ENCODE results near the gene SMARCD2. TPM values are rescaled to one million over a fixed set of nuclear protein-coding genes. Genes with fewer than 3 reads are reported as not detected.

SMARCD2 gene
- total and polyA plus RNA-seq, 2 of the 13 experiments (the other 11 are each of a cell fraction or from before 2014, with no cell fraction given) = 122 to 150 TPM

DNA sequence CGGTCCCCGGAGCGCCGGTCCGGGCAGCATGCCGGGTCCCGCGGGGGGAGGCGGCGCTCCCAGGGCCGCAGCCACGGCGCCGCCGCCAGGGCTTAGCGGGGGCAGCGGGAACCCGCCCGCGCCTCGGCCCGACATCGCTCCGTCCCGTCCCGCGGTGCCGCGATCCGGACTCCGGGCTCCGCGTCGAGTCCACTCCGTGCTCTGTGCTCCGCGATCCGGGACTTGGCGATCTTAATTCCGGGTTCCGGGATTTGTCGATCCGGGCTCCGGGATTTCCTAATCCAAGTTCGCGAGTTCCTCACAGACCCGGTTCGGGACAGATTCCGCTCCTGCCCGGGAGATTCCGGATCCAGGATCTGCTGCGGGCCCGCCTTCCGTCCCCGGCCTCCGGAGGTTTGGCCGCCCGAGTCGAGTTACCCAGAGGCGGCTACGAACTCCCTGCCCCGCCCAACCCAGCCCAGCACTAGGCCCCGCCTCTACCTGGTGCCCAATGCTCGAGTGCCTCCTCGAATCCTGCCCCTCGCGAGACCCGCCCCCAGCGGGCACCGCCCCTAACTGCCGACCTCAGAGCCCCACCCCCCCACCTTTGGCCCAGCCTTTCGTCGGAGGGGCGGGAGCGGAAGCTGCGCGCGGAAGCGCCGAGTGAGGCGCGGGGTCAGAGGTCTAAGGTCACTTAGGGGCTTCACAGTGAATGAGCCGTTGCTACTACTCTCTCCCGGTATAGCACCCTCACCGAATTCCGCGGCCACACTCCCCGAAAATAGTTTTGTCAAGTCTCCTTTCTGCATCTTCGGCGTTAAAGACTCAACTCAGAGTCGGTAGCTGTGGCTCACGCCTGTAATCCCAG is at the start of gene SMARCD2 (continued):
- TF ChIP-seq ZNF281 (CRISPR knock-in tag; IDR thresholded peaks at IDR 0.05; ENCODE audit: borderline replicate concordance) = peak; percentile 64
- TF ChIP-seq FOXK2 (IDR thresholded peaks at IDR 0.05) = no peak
- TF ChIP-seq NR2F1 (CRISPR knock-in tag; IDR thresholded peaks at IDR 0.05) = peak; percentile 97 to 99
- TF ChIP-seq CCDC6 (CRISPR knock-in tag; IDR thresholded peaks at IDR 0.05) = peak; percentile 74; the same call in 1 of the 2 replicates
- TF ChIP-seq ZNF574 (CRISPR knock-in tag; IDR thresholded peaks at IDR 0.05) = peak; percentile 94
- TF ChIP-seq KDM5A (IDR thresholded peaks at IDR 0.05; ENCODE audit: borderline replicate concordance, low read length) = peak; percentile 74; the same call in 1 of the 2 replicates
- TF ChIP-seq, protein P1, sequence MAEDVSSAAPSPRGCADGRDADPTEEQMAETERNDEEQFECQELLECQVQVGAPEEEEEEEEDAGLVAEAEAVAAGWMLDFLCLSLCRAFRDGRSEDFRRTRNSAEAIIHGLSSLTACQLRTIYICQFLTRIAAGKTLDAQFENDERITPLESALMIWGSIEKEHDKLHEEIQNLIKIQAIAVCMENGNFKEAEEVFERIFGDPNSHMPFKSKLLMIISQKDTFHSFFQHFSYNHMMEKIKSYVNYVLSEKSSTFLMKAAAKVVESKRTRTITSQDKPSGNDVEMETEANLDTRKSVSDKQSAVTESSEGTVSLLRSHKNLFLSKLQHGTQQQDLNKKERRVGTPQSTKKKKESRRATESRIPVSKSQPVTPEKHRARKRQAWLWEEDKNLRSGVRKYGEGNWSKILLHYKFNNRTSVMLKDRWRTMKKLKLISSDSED (CRISPR knock-in tag; IDR thresholded peaks at IDR 0.05) = no peak
- TF ChIP-seq FOXC1 (CRISPR knock-in tag; IDR thresholded peaks at IDR 0.05; ENCODE audit: borderline replicate concordance) = no peak
- no peak for TF ChIP-seq ZNF101 (CRISPR knock-in tag; IDR thresholded peaks at IDR 0.05; ENCODE audit: borderline replicate concordance, low read depth)
- TF ChIP-seq NR1H2 (CRISPR knock-in tag; IDR thresholded peaks at IDR 0.05; ENCODE audit: borderline replicate concordance, low read depth) = peak; percentile 91; the same call in 1 of the 2 replicates
- 0 out of 2 replicates have a peak, but pooled peaks have one; percentile 50 for TF ChIP-seq JUND (CRISPR knock-in tag; IDR thresholded peaks at IDR 0.05)
- TF ChIP-seq EZH2 (conservative IDR thresholded peaks at IDR 0.05; ENCODE audit: low read depth, low read length) = no peak
- peak; percentile 63; the same call in 1 of the 2 replicates for TF ChIP-seq MTA1 (CRISPR knock-in tag; IDR thresholded peaks at IDR 0.05; ENCODE audit: borderline replicate concordance)
- TF ChIP-seq ZNF792 (CRISPR knock-in tag; IDR thresholded peaks at IDR 0.05) = peak; percentile 86
- peak; percentile 95 for TF ChIP-seq REL (CRISPR knock-in tag; conservative IDR thresholded peaks at IDR 0.05)
- no peak for TF ChIP-seq SYNCRIP (IDR thresholded peaks at IDR 0.05; ENCODE audit: insufficient read depth, low read depth, low read length)
- TF ChIP-seq MLX (CRISPR knock-in tag; IDR thresholded peaks at IDR 0.05) = 0 out of 2 replicates have a peak, but pooled peaks have one; percentile 31
- peak; percentile 85; the same call in 1 of the 2 replicates for TF ChIP-seq KLF11 (CRISPR knock-in tag; IDR thresholded peaks at IDR 0.05)
- TF ChIP-seq NFATC3 (CRISPR knock-in tag; IDR thresholded peaks at IDR 0.05) = peak; percentile 73; the same call in 1 of the 2 replicates
- TF ChIP-seq HNRNPL (IDR thresholded peaks at IDR 0.05; ENCODE audit: low read depth, low read length) = no peak
- no peak for TF ChIP-seq RARG (CRISPR knock-in tag; IDR thresholded peaks at IDR 0.05; ENCODE audit: low read depth)
- peak; percentile 62; the same call in 1 of the 2 replicates for TF ChIP-seq ZNF263 (CRISPR knock-in tag; IDR thresholded peaks at IDR 0.05)
